Ovary (tissue), 9 donors: ENCODE measurements around the gene KCTD16. TPM values are rescaled to one million over a fixed set of nuclear protein-coding genes. Genes with fewer than 3 reads are reported as not detected.

ENCODE experiments used
- DNase-seq, 5 donors: peaks; one replicate each; pipeline ENCODE4 v3.0.0-alpha.2; 2019 to 2020
- H3K27ac ChIP-seq, 2 donors: fragments of 200-600 bp; one replicate each; pipeline versions ENCODE4 v1.5.1 to v1.8.0; 2019 to 2022
- H3K27me3 ChIP-seq: fragments of 200-600 bp; one replicate; pipeline ENCODE4 v1.8.0; 2022
- H3K36me3 ChIP-seq: fragments of 200-600 bp; sonication (generic); one replicate; pipeline ENCODE4 v1.5.1; 2019
- H3K4me1 ChIP-seq: one replicate; pipeline ENCODE4 v1.8.1; 2013; ENCODE audit warnings: mild to moderate bottlenecking, moderate library complexity; ENCODE audit not compliant: insufficient read depth
- H3K4me3 ChIP-seq: fragments of 200-600 bp; sonication (generic); one replicate; pipeline ENCODE4 v1.5.1; 2017
- H3K9me3 ChIP-seq, 2 donors: fragments of 200-600 bp in 1 of 2; sonication (generic) in 1 of 2; one replicate each; pipeline versions ENCODE4 v1.5.1 to v1.8.1; 2013 to 2019; ENCODE audit warnings: mild to moderate bottlenecking in 1 of 2, moderate library complexity in 1 of 2
- EP300 ChIP-seq: sonication (generic); formaldehyde crosslinking; IDR thresholded peaks from one replicate; pipeline ENCODE4 v1.6.1; 2017; ENCODE audit warnings: antibody characterized with exemption
- POLR2A ChIP-seq: fragments of 450-650 bp; IDR thresholded peaks from one replicate; pipeline ENCODE4 v1.6.1; 2017; ENCODE audit warnings: antibody characterized with exemption, mild to moderate bottlenecking, moderate library complexity
- WGBS, 3 donors: extraction: QIAGEN DNeasy Blood & Tissue Kit in 1 of 3; methylation state at CpG; one replicate each; pipeline versions ENCODE4 v1.1.5 to v1.1.7; 2013 to 2017; 5-methylcytosine and 5-hydroxymethylcytosine counted together
- intact Hi-C, 4 donors: fragments of 100-400 bp; cut with DNase I; formaldehyde crosslinking; loops; one replicate each; pipeline versions ENCODE4 v1.11.0 to v1.15.1; 2022 to 2023
- polyA plus RNA-seq, 2 donors: library from polyadenylated mRNA; stranded (reverse); fragments of 200-250 nt in 1 of 2; fragments of 350-450 nt in 1 of 2; fragmentation: Illumina TruSeq in 1 of 2; extraction: RNeasy Lipid Tissue Mini Kit (QIAGEN cat#74804) in 1 of 2; gene quantifications; one replicate each; pipeline ENCODE4 v1.2.3, GENCODE V29; 2013 to 2014
- small RNA-seq: library from RNA; depleted of rRNA; stranded (forward); fragments of <200 nt; gene quantifications from one replicate; pipeline ENCODE3, GENCODE V24; 2016
- total RNA-seq, 7 donors: library from RNA; depleted of rRNA in 2 of 7; stranded (reverse); fragments of >200 nt in 2 of 7; fragmentation: NEBNext Ultra II Directional in 3 of 7; extraction: Animal tissue kit (Norgen Biotek cat#: 25700) in 3 of 7; gene quantifications; one replicate each; pipeline versions ENCODE4 v1.1.0 to v1.2.4, GENCODE V29; 2016 to 2023
- TF ChIP-seq, protein P1 (sequence below), 3 donors: fragments of 450-650 bp in 2 of 3; fragments of 200-600 bp in 1 of 3; IDR thresholded peaks; one replicate each; pipeline versions ENCODE4 v1.5.1 to v1.8.0; 2016 to 2022; ENCODE audit warnings: antibody characterized with exemption in 3 of 3, mild to moderate bottlenecking in 1 of 3
- donor health status: DM: no; HTN: no; CAD: no; lungs with moderate emphysema.
- donor health status: DM: no; HTN: no; CAD: no.
- donor health status: Bipolar disorder and iron deficiency.
- donor health status: DM: yes; HTN: yes; CAD: no.
- donor health status: DM: no; HTN: no; CAD: no.
- donor health status: DM: yes; HTN: yes; CAD: no.

KCTD16 gene
- total and polyA plus RNA-seq, 9 donors: under 0.01 to 0.46 (median 0.13) TPM; not detected in 1

- 15 to 41% (median 26%) methylated on average over 1 of the region's 1 CpG for WGBS, 3 donors
- Histone ChIP-seq H3K36me3 (no peaks in the 10 kb centered on the region), H3K9me3 (no peaks in the 10 kb centered on the region), H3K27me3 (no peaks in the 10 kb centered on the region), H3K27ac (no peak overlapping the region), H3K4me3 (no peak overlapping the region), H3K4me1 (no peaks in the 10 kb centered on the region)
- DNase-seq: no peak
- TF ChIP-seq EP300: no peak
- no peak for TF ChIP-seq POLR2A
- TF ChIP-seq, protein P1, sequence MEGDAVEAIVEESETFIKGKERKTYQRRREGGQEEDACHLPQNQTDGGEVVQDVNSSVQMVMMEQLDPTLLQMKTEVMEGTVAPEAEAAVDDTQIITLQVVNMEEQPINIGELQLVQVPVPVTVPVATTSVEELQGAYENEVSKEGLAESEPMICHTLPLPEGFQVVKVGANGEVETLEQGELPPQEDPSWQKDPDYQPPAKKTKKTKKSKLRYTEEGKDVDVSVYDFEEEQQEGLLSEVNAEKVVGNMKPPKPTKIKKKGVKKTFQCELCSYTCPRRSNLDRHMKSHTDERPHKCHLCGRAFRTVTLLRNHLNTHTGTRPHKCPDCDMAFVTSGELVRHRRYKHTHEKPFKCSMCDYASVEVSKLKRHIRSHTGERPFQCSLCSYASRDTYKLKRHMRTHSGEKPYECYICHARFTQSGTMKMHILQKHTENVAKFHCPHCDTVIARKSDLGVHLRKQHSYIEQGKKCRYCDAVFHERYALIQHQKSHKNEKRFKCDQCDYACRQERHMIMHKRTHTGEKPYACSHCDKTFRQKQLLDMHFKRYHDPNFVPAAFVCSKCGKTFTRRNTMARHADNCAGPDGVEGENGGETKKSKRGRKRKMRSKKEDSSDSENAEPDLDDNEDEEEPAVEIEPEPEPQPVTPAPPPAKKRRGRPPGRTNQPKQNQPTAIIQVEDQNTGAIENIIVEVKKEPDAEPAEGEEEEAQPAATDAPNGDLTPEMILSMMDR (IDR thresholded peaks at IDR 0.05): no peak
- intact Hi-C loops: no loop called here
Observed at GRCh38 chr5:144525000-144525399, 354.3 kb downstream of the KCTD16 start.

GRCh38 chr5:144531188-144531587, 360.5 kb downstream of the KCTD16 start:
- no peaks in the 10 kb centered on the region for H3K9me3 ChIP-seq
- H3K36me3 ChIP-seq: no peaks in the 10 kb centered on the region
- H3K27ac ChIP-seq: no peak overlapping the region
- H3K4me1 ChIP-seq: no peaks in the 10 kb centered on the region
- TF ChIP-seq EP300 (no peak), POLR2A (no peak)
- TF ChIP-seq, protein P1 (IDR thresholded peaks at IDR 0.05): no peak
- intact Hi-C loops: no loop called here
- DNase-seq: no peak
- H3K4me3 ChIP-seq: no peak overlapping the region
- WGBS, 3 donors: 65 to 85% (median 73%) methylated on average over 1 of the region's 1 CpG
- no peaks in the 10 kb centered on the region for H3K27me3 ChIP-seq

Small RNA genes lying within 50 kb of the gene (small RNA-seq; reads per million reads assigned to genes)
- not detected for gene CKS1BP5
- not detected for gene RN7SL87P

Other genes starting within 250 kb of the KCTD16 start
- 10 to 100 TPM; 26.2 to 43.8 (median 35.4) TPM for gene YIPF5, start 214 bp upstream of the KCTD16 start, total RNA-seq
- gene YIPF5, start 214 bp upstream of the KCTD16 start, polyA plus RNA-seq: 10 to 100 TPM; 15.9 to 46.2 TPM